Kasumi-1 (cell line): ENCODE data around the gene MTARC2.

Experiments used
- DNase-seq, 2 experiments: peaks; one replicate each; lab custom pipeline; 2025; lab: John Stamatoyannopoulos, UW

The MTARC2 gene

DNA sequence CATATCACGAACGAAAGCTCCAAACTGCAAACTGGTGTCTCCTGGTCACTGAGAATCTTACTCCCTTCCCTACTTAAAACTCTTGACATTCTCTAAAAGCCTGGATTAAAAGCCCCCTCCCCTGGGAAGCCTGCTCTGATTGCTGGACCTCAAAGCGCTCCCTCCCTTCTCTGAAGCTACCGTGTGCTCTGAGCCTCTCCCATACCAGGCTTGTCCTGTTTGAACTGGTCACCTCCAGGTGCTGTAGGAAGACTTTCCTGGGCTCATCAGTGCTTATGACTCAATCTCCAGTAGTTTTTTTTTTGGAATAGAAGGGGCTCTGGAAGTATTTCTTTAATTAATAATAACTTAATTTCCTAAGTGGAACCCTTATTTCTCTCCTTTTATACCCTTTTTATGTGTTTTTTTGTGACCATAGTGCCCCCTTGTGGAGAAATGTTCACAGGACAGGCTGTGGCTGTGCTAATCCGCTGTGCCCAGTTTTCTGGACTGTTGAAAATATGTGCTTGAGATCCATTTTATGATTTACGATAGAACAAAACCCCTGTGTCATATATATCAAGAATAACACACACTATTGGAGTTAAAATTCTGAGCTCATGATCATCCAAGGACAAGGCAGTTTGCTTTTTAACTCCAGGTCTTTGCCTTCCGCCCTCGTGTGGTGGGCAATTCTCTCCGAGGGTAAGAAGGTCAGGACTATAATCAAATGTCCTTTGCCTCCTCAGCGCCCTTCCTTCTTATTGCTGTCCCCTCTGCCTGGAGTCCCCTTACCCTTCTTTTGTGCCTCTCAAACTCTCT is 55.5 kb downstream of the MTARC2 start:
- DNase-seq = peak; percentile 39 to 59

DNA sequence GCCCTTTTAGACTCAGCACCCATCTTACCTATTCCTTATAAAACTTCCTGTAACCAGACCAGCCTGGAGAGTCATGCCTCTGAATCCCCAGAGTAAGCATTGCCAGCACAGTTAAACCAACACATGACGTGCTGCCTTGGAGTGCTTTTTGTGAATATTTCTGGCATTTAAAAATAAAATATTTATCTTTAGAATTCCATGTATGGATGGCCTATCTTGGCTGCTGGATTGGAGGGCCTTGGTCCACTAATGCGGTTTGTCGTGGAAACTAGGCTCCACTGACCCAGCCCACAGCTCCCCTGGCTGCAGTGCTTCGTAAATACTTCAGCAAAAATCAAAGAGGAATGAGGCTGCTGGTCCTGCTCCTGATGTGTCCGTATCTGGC is 56.1 kb downstream of the MTARC2 start:
- no peak for DNase-seq

DNA sequence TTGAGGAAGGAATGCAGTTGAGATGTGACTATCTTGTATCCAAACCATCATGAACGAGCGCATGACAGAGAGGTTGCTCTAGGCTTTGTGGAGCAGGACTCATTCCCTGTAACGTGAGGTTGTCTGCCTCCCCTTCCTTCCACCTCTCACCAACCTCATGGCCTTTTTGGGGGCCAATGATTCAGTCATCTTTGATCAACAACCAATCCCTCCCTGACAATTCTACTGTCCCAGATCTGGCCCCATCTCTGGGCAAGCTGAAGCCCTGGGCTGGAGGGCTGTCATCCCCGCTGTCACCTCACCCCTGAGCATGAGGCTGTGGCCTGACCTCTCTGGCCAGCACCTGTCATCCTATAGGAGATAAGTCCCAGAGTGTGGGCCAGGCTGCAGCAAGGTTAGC is 58.3 kb downstream of the MTARC2 start:
- no peak for DNase-seq

DNA sequence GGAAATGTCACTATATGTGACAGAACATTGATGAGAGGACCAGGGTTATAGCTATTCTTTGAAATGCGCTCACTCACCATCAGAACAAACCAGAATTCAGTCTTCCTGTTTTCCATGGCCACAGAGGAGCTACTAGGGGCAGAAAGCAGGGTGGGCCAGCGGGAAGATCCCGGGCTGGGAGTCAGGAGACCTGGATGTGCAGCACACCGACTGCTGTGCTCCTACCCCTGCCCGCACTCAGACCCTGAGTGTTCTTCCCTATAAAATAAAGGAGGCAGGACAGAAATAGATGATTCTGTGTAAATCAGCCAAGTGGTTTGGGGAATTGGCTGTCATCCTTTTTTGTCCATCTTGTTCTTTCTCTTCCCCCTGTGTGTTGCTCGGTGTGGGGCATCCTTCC is 59.6 kb downstream of the MTARC2 start:
- DNase-seq = no peak

DNA sequence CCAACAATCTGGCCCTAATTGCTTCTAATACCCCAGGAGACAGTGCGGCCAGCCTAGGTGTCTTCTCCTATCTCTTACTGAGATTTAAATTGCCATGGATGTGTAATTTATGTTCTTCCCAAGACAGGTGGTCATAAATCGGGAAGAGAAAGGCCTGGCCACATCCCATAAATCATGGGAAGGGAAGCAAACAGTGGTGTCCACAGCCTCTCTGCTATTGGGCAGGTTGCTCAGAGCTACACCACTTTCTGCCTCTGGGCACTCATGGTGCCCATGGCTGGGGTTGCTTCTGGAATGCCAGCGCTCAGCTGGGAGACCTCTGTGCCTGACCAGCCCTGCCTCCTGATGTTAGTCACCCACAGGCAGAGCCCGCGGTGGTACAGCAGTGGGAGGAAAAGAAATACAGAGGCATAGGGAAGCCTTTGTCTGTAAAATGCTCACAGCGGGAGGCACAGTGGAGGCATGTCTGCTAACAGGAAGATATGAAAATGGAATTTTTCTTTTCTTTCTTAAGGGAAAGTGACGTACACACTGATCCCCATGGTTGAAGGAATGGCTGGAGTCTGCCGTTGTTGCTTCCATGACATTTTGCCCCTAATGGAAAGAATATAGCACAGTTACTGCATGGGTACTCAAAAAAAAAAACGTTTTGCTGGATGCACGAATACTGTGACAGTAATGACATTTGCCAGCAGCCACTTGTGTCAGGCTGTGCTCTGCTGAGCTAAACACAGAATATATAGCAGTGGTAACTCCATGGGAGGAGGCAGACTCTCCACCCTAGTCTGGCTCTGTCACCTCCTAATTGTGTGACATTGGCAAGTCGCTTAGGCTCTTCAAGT is 60.4 kb downstream of the MTARC2 start:
- no peak for DNase-seq

DNA sequence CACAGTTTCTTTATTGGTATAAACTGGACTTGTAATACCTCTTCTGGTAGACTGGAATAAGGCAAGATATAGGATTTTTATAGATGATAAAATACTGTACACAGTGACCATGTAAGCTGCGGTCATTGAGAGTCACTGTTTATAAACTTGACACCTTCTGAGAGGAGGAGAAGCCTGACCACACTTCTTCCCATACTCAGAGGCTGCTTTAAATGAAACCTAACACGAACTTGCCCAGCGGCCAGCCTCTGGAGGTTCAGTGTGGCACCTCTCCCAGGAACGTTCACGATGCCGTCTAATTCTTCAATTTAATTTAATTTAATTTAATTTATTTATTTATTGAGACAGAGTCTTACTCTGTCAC is 61.0 kb downstream of the MTARC2 start:
- DNase-seq = no peak

DNA sequence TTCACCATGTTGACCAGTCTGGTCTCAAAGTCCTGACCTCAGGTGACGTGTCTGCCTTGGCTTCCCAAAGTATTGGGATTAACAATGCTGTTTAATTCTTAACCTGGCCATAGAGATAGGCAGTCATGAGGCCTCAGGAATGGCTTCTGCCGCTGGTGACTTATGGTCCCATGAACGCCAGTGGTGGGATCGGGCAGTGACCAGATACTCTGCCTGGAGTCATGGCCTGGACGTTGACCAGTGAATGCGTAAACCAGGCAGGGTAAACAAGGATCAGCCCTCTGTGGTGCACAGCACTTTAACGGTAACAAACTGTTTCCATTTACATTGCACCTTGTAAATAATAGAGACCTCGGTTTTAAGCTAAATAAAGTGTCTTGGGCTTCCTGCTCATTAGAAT is 61.6 kb downstream of the MTARC2 start:
- DNase-seq = no peak

DNA sequence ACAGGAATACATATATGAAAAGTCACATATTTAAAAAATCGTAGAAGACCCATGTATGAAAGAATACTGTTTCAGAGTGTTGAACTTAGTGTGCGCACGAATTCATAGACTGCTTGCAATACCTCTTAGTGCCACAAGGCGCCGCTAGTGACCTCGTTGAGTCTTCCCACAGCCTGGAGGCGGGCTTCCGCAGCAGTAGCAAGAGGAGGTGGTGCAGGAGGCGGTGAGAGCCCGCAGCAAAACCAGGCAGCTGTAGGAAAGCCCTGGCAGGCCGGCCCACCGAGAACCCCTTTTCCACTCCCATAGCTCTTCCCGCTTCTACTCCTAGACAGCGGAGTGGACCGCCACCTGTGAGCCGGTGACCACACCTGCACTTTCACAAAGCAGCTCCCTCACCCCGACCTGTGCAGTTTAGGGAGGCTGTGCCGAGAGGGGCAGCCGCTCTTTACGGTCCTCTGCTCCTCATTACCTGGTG is 62.1 kb downstream of the MTARC2 start:
- peak; percentile 86 to 88 for DNase-seq

DNA sequence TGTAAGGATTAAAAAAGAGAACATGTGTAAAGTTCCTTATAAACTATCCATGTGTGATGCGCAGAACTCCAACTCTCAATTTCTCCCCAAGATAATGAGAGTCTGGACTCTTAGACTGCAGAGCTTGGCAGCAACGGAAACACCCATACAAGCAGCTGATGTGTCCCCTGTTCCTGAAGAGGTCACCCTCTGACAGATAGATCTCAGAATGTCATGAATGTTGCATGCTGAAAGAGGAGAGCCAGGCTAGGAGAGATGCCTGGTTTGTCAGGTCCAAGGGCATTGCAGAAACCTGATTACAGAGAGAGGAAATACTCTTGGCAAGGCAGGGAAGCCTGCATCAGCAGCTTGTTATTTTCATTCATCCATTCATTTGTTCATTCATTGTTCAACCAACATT is 62.8 kb downstream of the MTARC2 start:
- DNase-seq = no peak

DNA sequence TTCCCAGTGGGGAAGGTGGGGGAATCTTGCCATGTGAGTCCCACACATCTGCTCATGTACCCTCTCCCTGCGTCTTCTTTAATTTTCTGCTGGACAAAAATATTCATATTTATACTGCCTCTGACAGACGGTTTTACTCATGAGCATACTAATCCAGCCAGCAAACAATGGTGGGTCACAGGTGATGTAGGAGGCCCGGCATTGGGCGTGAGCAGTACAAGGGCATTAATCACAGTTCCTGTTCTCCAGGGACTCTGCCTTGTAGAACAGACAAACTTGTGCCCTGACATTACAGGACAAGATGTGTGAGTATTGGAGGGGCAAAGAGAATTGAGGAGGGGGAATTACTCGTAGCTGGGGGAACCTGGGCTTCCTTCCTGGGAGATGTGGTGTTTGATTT is 63.6 kb downstream of the MTARC2 start:
- DNase-seq = no peak

DNA sequence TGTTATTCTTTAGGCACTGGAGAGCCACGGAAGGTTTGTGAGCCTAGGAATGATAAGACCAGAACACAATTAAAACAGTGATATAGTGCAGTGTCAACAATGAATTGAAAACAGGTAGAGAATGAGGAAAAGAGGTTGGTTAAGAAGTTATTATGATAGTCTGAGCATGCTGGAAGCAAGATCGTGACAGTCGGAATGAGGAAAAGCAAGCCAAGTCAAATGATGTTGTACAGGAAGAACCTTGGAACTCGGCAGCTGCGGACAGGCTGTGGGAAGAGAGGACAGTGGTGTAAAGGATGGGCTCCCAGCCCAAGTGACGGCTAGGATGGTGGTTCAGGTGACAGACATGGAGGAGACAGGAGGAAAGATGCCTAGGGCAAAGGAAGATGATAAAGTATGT is 64.2 kb downstream of the MTARC2 start:
- DNase-seq = no peak

DNA sequence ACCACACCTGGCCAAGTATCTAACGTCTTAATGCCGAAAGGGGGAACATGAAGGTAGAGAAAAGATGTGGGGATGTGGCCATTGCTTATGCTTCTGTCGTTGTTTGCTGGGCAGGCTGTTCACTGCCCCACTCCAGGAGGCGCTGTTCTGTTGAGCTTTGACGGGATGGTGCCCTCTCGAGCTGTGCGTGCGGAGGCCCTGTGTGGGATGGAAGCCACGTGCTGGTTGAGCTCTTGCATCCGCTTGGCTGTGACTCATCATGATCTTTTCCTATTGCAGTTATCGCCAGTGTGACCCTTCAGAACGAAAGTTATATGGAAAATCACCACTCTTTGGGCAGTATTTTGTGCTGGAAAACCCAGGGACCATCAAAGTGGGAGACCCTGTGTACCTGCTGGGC is 64.9 kb downstream of the MTARC2 start:
- no peak for DNase-seq

DNA sequence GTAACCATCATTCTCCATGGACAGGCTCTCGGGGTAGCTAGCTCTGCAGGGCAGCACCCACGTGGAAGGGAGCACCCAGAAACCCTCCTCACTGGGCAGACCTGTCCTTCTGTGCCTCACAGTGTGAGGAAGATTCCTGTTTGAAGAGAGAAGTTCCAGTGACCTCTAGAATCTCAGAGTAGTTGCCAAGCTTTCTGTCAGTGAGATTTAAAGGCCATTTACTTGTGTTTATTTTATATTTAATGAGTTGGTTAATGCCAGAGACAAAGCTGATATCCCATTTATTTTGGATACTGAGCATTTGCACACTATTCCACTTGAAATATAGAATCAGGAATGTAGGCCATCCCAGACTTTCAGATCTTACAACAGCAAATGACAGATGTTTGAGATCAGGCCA is 67.3 kb downstream of the MTARC2 start:
- DNase-seq = no peak

DNA sequence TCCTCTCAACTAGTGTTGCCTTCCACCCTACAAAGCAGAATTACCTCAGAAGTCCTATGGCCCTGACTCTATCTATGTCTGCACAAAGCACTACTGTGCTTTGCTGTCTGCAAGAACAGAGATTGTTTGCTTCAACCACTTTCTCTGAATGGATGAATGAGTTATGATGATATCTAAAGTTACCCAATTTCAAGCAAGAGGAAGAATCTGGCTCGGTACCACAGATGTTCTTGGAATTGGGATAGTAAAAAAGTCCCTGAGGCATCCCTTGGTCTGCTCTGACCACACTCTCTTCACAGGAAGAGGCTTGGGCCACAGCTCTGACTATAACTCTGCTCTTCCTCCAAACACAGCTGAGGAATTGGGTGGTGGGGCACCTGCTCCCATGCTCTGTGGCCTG is 69.8 kb downstream of the MTARC2 start:
- no peak for DNase-seq

DNA sequence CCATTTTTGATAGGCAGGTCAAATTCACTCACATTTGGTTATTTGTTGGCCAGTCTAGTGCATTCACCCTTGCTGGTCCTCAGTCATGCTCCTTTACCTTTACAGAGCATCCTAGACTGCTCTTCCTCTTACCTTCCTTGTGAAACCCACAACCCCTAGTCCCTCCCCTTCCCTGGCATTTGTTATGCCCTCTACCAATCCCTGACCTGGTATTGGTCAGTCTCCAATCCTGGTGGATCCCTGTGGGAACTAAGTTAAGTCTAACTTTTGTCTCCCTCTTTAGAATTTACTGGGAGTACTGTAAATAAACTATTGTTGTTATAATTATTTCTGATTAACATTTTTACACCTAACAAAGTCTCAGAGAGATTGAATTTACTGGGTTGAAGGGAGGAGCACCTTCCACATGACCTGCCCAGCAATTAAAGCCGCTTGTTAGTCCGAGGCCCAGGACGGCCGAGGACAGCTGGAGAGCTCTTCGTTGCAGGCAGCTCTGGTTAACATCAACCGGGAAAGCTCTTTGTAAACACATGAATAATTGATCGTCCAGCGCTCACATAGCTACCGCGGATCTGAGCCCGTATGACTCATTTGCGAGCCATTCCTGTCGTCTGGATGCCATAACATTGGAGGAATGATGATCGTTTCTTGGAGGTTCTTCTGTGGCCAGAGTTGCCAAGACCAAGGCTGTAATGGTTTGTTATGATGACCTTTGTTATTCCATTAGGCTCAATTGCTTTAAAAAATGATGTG is 70.5 kb downstream of the MTARC2 start:
- no peak for DNase-seq

DNA sequence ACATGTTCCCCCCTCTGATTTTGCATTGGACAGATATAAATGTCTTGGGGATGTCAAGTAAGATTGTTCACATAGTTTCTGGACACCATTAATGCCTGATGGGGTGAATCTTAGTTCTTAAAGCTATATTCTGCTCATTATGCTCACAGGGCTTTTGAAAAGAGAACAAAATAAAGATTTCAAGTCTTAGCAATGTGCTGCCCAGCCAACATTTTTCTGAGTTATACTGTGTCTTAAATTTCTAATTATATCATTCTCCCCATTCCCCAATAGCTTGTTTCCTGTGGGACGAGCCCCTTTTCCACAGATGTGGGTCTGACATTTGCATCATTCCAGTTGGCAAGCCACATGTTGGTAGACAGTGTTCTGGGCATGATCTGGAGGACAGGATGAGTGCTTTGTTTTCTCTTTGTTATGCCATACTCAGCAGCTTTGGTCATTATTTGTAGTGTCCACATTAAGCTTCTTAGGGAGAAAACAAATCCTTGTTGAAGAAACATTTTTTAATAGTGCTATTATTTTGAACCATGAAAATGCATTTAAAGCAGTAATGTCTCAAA is 71.4 kb downstream of the MTARC2 start:
- no peak for DNase-seq

DNA sequence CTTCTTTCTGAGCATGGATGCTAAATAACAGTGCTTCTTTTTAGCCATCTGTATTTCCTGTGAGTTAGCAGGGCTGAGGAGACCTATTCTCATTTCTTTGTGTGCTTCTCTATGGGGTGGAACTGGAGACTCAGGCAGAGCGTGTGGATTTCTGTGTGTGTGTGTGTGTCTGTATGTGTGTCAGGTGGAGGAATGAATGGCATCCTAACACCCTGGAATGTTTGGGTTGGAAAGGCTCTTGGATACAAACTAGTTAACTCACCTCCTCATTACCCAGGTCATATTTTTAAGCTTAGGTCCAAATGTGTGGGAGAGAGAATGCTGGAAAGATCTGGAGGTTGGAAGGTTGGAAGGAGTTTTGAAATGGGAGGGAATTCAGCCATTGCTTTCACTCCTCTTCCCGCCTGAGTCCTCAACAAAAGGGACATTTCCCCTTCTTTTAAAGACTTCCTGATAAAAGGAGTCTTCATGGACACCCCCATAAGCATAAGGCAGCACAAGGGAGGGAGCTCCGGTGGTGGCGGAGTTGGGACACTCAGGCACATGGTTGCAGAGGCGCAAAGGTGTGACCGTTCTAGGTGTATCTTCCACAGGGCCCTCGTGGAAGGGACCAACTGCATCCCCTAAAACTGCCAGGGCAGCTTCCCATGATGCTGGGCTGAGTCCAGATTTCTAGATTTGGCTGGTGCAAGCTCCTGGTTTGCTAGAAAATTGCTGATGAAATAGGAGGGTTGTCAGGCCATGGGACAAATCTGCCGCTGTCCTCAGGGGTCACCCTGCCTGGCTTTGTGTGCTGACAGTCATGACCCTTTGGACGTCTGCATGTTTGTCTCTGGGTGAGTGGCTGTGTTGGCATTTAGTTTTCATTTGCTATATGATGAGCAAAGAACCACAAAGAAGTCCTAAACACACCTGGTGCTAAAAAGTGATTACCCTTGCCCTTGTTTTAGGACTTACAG is 76.2 kb downstream of the MTARC2 start:
- DNase-seq = no peak

DNA sequence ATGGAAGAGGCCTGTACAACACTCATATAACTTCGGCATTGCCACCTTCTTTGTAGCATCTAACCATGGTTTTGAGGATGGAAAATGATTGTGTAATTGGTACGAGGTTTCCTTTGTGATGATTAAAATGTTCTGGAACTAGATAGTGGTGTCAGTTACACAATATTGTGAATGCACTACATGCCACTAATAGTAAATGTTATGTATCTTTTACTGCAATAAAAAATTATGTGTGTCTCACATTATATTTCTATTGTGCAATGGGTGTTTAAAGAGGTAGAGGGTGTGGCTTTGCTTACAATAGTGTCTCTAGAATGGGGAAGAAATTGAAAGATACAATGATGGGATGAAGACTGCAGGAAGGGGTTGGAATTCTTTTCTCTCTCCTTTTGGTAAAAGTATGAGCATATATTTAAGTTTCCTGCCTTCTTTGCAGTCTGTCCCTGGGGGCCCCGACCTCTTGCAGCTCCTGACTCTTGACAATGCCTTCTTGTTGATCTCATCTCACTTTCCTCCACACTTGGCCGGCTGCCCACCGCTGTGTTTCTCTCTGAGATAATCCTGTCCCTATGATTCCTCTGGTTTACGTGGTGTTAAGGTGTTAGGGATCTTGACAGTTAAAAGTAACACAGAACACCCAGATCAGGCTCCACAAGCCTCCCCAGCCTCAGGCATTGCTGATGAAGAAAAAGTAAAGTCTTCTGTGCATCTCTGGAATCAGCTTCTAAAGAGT is 77.9 kb downstream of the MTARC2 start:
- DNase-seq = no peak

DNA sequence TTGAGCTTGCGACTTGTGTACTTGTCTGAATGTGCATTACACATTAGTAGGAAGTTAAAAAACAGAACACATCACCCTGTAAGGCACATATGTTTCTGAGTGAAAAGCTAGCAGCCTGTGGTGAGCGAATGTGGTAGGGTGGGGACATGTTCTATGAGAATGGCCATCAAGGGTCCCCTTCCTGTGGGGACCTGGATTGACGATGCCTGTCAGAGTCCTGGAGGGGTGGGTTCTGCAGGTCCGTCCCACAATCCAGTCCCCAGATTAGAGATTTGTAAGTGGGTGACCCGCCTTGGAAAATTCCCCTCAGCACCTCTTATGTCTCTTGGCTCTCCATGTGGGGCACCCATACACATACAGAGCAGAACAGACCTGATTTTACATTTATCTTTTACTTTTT is 78.6 kb downstream of the MTARC2 start:
- no peak for DNase-seq

DNA sequence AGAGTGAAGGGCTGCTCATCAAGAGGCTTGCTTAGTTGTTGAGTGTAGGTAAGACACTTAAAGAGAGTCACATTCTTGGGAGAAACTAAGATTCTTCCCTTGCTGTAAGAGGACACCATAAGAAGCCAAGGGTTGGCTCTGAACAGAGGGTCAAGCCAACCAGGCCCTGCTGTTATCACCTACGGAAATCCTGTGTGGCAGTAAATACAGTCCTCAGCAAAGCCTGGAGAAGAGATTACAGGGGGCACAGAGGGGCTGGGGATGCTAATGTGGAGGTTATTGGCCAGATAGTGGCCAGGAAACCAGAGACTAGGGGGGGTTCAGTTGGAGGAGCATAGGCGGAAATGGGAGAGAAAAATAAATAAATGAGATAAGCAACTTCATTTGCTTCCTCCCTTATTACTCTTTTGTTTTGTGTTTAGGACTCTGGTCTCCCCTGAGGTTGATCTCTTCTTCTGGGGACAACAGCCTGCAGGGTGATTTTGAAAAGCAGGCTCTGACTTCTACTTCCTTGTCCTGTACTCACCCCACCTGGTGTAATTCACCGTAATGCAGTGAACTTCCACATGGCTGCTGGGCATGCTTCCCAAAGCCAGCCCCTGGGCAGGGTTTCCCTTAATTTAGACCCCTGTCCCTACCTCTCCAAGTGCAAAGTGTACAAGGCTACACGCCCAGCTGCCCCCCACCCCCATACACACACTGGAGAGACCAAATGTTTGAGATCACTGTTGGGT is 79.5 kb downstream of the MTARC2 start:
- DNase-seq = no peak
